ENCODE measurements around the gene CHRNA1. TPM values are rescaled to one million over a fixed set of nuclear protein-coding genes. Genes with fewer than 3 reads are reported as not detected.

CHRNA1 gene
- total RNA-seq, 1 donor from 2014 or later: not detected

- ATAC-seq (ENCODE audit: low read depth) (no peak), DNase-seq (no peak)
- Mint-ChIP-seq H3K4me3 (no peak overlapping the region), H3K9me3 (no peaks in the 10 kb centered on the region), H3K4me1 (no peaks in the 10 kb centered on the region), H3K27ac (no peak overlapping the region), H3K27me3 (peaks cover 10% of the 10 kb centered on the region), H3K36me3 (ENCODE audit: low read depth) (no peaks in the 10 kb centered on the region)
- ChIA-PET CTCF (no interaction called here), POLR2A (interaction anchor here (0.6 kb wide), 1 partner anchor 45 kb away, joined by 3 read pairs; no protein-coding TSS in a partner anchor)
- TF ChIP-seq CTCF (IDR thresholded peaks at IDR 0.05): no peak
- intact Hi-C loops (cut with micrococcal nuclease): no loop called here
Observed at GRCh38 chr2:174781996-174782395, 17.7 kb upstream of the CHRNA1 start.

- POLR2A ChIA-PET: no interaction called here
- Mint-ChIP-seq H3K4me1 (no peaks in the 10 kb centered on the region), H3K36me3 (ENCODE audit: low read depth) (no peaks in the 10 kb centered on the region), H3K27me3 (peaks cover 10% of the 10 kb centered on the region), H3K27ac (no peak overlapping the region), H3K9me3 (no peaks in the 10 kb centered on the region), H3K4me3 (no peak overlapping the region)
- DNase-seq (no peak), ATAC-seq (ENCODE audit: low read depth) (no peak)
- no peak for TF ChIP-seq CTCF (IDR thresholded peaks at IDR 0.05)
- CTCF ChIA-PET: no interaction called here
- intact Hi-C loops (cut with micrococcal nuclease): no loop called here
Observed at GRCh38 chr2:174781298-174781697, 17.0 kb upstream of the CHRNA1 start.

GRCh38 chr2:174780856-174781255 lies 16.6 kb upstream of the CHRNA1 start:
- ATAC-seq (ENCODE audit: low read depth): no peak
- H3K27me3 Mint-ChIP-seq: peaks cover 10% of the 10 kb centered on the region
- H3K9me3 Mint-ChIP-seq: no peaks in the 10 kb centered on the region
- CTCF ChIA-PET: no interaction called here
- H3K4me3 Mint-ChIP-seq: no peak overlapping the region
- intact Hi-C loops (cut with micrococcal nuclease): no loop called here
- no peak for TF ChIP-seq CTCF (IDR thresholded peaks at IDR 0.05)
- POLR2A ChIA-PET: no interaction called here
- no peak for DNase-seq
- peaks cover 4% of the 10 kb centered on the region for H3K4me1 Mint-ChIP-seq
- no peak overlapping the region for H3K27ac Mint-ChIP-seq
- H3K36me3 Mint-ChIP-seq (ENCODE audit: low read depth): no peaks in the 10 kb centered on the region

GRCh38 chr2:174780191-174780840 lies 16.0 kb upstream of the CHRNA1 start:
- intact Hi-C loops (cut with micrococcal nuclease): no loop called here
- no peak for ATAC-seq (ENCODE audit: low read depth)
- H3K27me3 Mint-ChIP-seq: peaks cover 6% of the 10 kb centered on the region
- no peaks in the 10 kb centered on the region for H3K9me3 Mint-ChIP-seq
- TF ChIP-seq CTCF (IDR thresholded peaks at IDR 0.05): no peak
- H3K27ac Mint-ChIP-seq: no peak overlapping the region
- H3K36me3 Mint-ChIP-seq (ENCODE audit: low read depth): no peaks in the 10 kb centered on the region
- no peak overlapping the region for H3K4me3 Mint-ChIP-seq
- peaks cover 7% of the 10 kb centered on the region for H3K4me1 Mint-ChIP-seq
- ChIA-PET POLR2A (no interaction called here), CTCF (interaction anchor here (0.7 kb wide), 1 partner anchor 80 kb away, joined by 3 read pairs; no protein-coding TSS in a partner anchor)
- DNase-seq: no peak

- H3K27me3 Mint-ChIP-seq: peaks cover 6% of the 10 kb centered on the region
- H3K36me3 Mint-ChIP-seq (ENCODE audit: low read depth): no peaks in the 10 kb centered on the region
- no peak for TF ChIP-seq CTCF (IDR thresholded peaks at IDR 0.05)
- H3K27ac Mint-ChIP-seq: no peak overlapping the region
- ATAC-seq (ENCODE audit: low read depth) (no peak), DNase-seq (no peak)
- peaks cover 7% of the 10 kb centered on the region for H3K4me1 Mint-ChIP-seq
- POLR2A ChIA-PET: no interaction called here
- no peak overlapping the region for H3K4me3 Mint-ChIP-seq
- CTCF ChIA-PET: interaction anchor here (0.7 kb wide), 1 partner anchor 79 kb away, joined by 3 read pairs; no protein-coding TSS in a partner anchor
- no peaks in the 10 kb centered on the region for H3K9me3 Mint-ChIP-seq
- intact Hi-C loops (cut with micrococcal nuclease): no loop called here
Observed at GRCh38 chr2:174779361-174779928, 15.2 kb upstream of the CHRNA1 start.

Measured in activated B cell treated with CpG ODN at 0.5 μM for 24 hours (primary cell).